Epithelial cell of esophagus (primary cell): ENCODE measurements around the gene ZNF276.

Source experiments
- DNase-seq: peaks from one replicate; pipeline ENCODE4 v3.0.0; 2010; ENCODE audit warnings: low read depth
- H3K4me3 ChIP-seq: 2 replicates; pipeline ENCODE4 v1.5.1; 2011; ENCODE audit warnings: mild to moderate bottlenecking, low read length, control low read depth
- CTCF ChIP-seq: IDR thresholded peaks from 2 replicates; pipeline ENCODE4 v1.5.1; 2011; ENCODE audit warnings: low read depth, mild to moderate bottlenecking, low read length, control low read depth, inconsistent platforms; ENCODE audit not compliant: insufficient read depth; ENCODE audit errors: missing control alignments

The ZNF276 gene

GRCh38 chr16:89729863-89730593, 8.7 kb downstream of the ZNF276 start:
- DNase-seq: no peak
- no peak for TF ChIP-seq CTCF
- no peak overlapping the region for H3K4me3 ChIP-seq

- no peak overlapping the region for H3K4me3 ChIP-seq
- TF ChIP-seq CTCF: no peak
- DNase-seq: no peak
Measured at GRCh38 chr16:89730610-89731234, 9.4 kb downstream of the ZNF276 start.

GRCh38 chr16:89732142-89732917, 11.0 kb downstream of the ZNF276 start:
- no peak for TF ChIP-seq CTCF
- DNase-seq: no peak
- no peak overlapping the region for H3K4me3 ChIP-seq

GRCh38 chr16:89732918-89733242, 11.5 kb downstream of the ZNF276 start:
- DNase-seq: no peak
- H3K4me3 ChIP-seq: no peak overlapping the region
- TF ChIP-seq CTCF: no peak

- no peak for TF ChIP-seq CTCF
- H3K4me3 ChIP-seq: no peak overlapping the region
- DNase-seq: no peak
Measured at GRCh38 chr16:89733322-89733721, 12.0 kb downstream of the ZNF276 start.

GRCh38 chr16:89733792-89734191, 12.5 kb downstream of the ZNF276 start:
- H3K4me3 ChIP-seq: no peak overlapping the region
- DNase-seq: no peak
- TF ChIP-seq CTCF: no peak
